Body of pancreas (tissue), 4 donors: ENCODE data around the gene WIPF3. TPM values are rescaled to one million over a fixed set of nuclear protein-coding genes. Genes with fewer than 3 reads are reported as not detected.

Experiments used
- ATAC-seq: fragments of 150-250 bp; one replicate; pipeline ENCODE4 v1.9.1; 2016
- DNase-seq, 4 donors: peaks; one replicate each; pipeline ENCODE4 v3.0.0-alpha.2; 2019
- H3K27ac ChIP-seq, 4 donors: fragments of 200-600 bp; sonication (generic); 1 replicate in 3 of 4; 2 replicates in 1 of 4; pipeline versions ENCODE4 v1.5.1 to v1.6.1; 2016 to 2019; ENCODE audit warnings: mild to moderate bottlenecking in 1 of 4, mixed read lengths in 1 of 4, moderate library complexity in 1 of 4
- H3K27me3 ChIP-seq, 2 donors: fragments of 200-600 bp; sonication (generic); one replicate each; pipeline ENCODE4 v1.6.0; 2016; ENCODE audit warnings: mild to moderate bottlenecking in 1 of 2
- H3K36me3 ChIP-seq, 2 donors: fragments of 200-600 bp; sonication (generic); replicated peaks in 1 of 2; 2 replicates each; pipeline ENCODE4 v1.5.1; 2016; ENCODE audit warnings: low read depth in 2 of 2; ENCODE audit not compliant: insufficient read depth in 1 of 2
- H3K4me1 ChIP-seq: fragments of 200-600 bp; sonication (generic); one replicate; pipeline ENCODE4 v1.6.0; 2016
- H3K4me3 ChIP-seq, 2 donors: fragments of 200-600 bp; sonication (generic); 1 replicate in 1 of 2; 2 replicates in 1 of 2; pipeline ENCODE4 v1.5.1; 2016 to 2019
- H3K9me3 ChIP-seq, 3 donors: fragments of 200-600 bp; sonication (generic); 1 replicate in 2 of 3; 2 replicates in 1 of 3; pipeline ENCODE4 v1.5.1; 2016
- CTCF ChIP-seq, 7 experiments: fragments of 450-650 bp in 4 of 7; fragments of 200-600 bp in 3 of 7; sonication (generic) in 3 of 7; IDR thresholded peaks; one replicate each; pipeline ENCODE4 v1.5.1; 2016 to 2019; ENCODE audit warnings: antibody characterized with exemption in 7 of 7
- POLR2A ChIP-seq, 3 donors: fragments of 450-650 bp; IDR thresholded peaks; one replicate each; pipeline ENCODE4 v1.6.1; 2016; ENCODE audit warnings: antibody characterized with exemption in 3 of 3, mild to moderate bottlenecking in 2 of 3
- WGBS, 2 donors: methylation state at CpG; one replicate each; pipeline ENCODE4 v1.1.5; 2017; 5-methylcytosine and 5-hydroxymethylcytosine counted together
- intact Hi-C: fragments of 100-400 bp; cut with DNase I; formaldehyde crosslinking; loops from one replicate; pipeline ENCODE4 v1.15.1; 2023
- total RNA-seq, 2 donors: library from RNA; depleted of rRNA; stranded (reverse); fragments of >200 nt; gene quantifications; one replicate each; pipeline ENCODE4 v1.1.0, GENCODE V29; 2016

The WIPF3 gene
- total RNA-seq, 2 donors from 2014 or later = 0.33 to 1.0 TPM

- H3K27me3 ChIP-seq = no peaks in the 10 kb centered on the region
- H3K9me3 ChIP-seq = no peaks in the 10 kb centered on the region
- no peak overlapping the region for H3K27ac ChIP-seq
- DNase-seq (no peak), ATAC-seq (no peak)
- TF ChIP-seq CTCF (IDR thresholded peaks at IDR 0.05) (no peak), POLR2A (IDR thresholded peaks at IDR 0.05) (no peak)
- intact Hi-C loops = no loop called here
- H3K4me3 ChIP-seq = no peak overlapping the region
- no peaks in the 10 kb centered on the region for H3K36me3 ChIP-seq
- WGBS, 2 donors = 79 to 82% methylated on average over 7 of the region's 7 CpGs
- peaks cover 13% of the 10 kb centered on the region for H3K4me1 ChIP-seq
Measured at GRCh38 chr7:29808075-29808801, 1.9 kb downstream of the WIPF3 start.

GRCh38 chr7:29809533-29810155 is 3.3 kb downstream of the WIPF3 start:
- WGBS, 2 donors = 79 to 86% methylated on average over 11 of the region's 11 CpGs
- intact Hi-C loops = no loop called here
- Histone ChIP-seq H3K36me3 (no peaks in the 10 kb centered on the region), H3K4me3 (no peak overlapping the region), H3K27ac (no peak overlapping the region), H3K9me3 (no peaks in the 10 kb centered on the region), H3K4me1 (peaks cover 13% of the 10 kb centered on the region), H3K27me3 (no peaks in the 10 kb centered on the region)
- ATAC-seq (no peak), DNase-seq (no peak)
- TF ChIP-seq CTCF (IDR thresholded peaks at IDR 0.05) (no peak), POLR2A (IDR thresholded peaks at IDR 0.05) (no peak)

- Histone ChIP-seq H3K36me3 (no peaks in the 10 kb centered on the region), H3K27ac (no peak overlapping the region), H3K27me3 (no peaks in the 10 kb centered on the region), H3K9me3 (no peaks in the 10 kb centered on the region), H3K4me1 (peaks cover 13% of the 10 kb centered on the region), H3K4me3 (no peak overlapping the region)
- ATAC-seq = no peak
- DNase-seq = no peak
- intact Hi-C loops = no loop called here
- TF ChIP-seq POLR2A (IDR thresholded peaks at IDR 0.05) (no peak), CTCF (IDR thresholded peaks at IDR 0.05) (no peak)
Measured at GRCh38 chr7:29810297-29810696, 4.0 kb downstream of the WIPF3 start.

- no peak for DNase-seq
- peaks cover 13% of the 10 kb centered on the region for H3K4me1 ChIP-seq
- ATAC-seq = no peak
- no peak for TF ChIP-seq POLR2A (IDR thresholded peaks at IDR 0.05)
- TF ChIP-seq CTCF (IDR thresholded peaks at IDR 0.05) = no peak
- H3K27ac ChIP-seq = no peak overlapping the region
- intact Hi-C loops = no loop called here
- WGBS, 2 donors = 80 to 83% methylated on average over 5 of the region's 5 CpGs
- H3K9me3 ChIP-seq = no peaks in the 10 kb centered on the region
- H3K4me3 ChIP-seq = no peak overlapping the region
- H3K27me3 ChIP-seq = no peaks in the 10 kb centered on the region
- no peaks in the 10 kb centered on the region for H3K36me3 ChIP-seq
Measured at GRCh38 chr7:29810813-29811482, 4.6 kb downstream of the WIPF3 start.
